SK-N-SH treated with all-trans-retinoic acid at 6 μM for 48 hours (cell line): Measurements from ENCODE around the gene PRDM8.

Experiments used
- ATAC-seq: fragments of 200-7000 bp; cut with Tn5 transposase; 3 replicates; pipeline ENCODE4 v1.9.1; 2020; ENCODE audit warnings: mild to moderate bottlenecking, moderate library complexity
- BACH2 ChIP-seq: fragments of 250-450 bp; sonication (Bioruptor Pico); IDR thresholded peaks from 2 replicates; pipeline ENCODE4 v1.9.0; 2021; ENCODE audit warnings: mild to moderate bottlenecking, borderline replicate concordance
- ESRRG ChIP-seq: fragments of 250-450 bp; sonication (Bioruptor Pico); IDR thresholded peaks from 2 replicates; pipeline ENCODE4 v1.6.1; 2021; ENCODE audit warnings: mild to moderate bottlenecking
- GLIS3 ChIP-seq: fragments of 250-450 bp; sonication (Bioruptor Pico); IDR thresholded peaks from 2 replicates; pipeline ENCODE4 v1.5.0; 2020; ENCODE audit warnings: mild to moderate bottlenecking, moderate library complexity
- PPARA ChIP-seq: fragments of 250-450 bp; sonication (Bioruptor Pico); IDR thresholded peaks from 2 replicates; pipeline ENCODE4 v1.5.0; 2020; ENCODE audit warnings: mild to moderate bottlenecking, borderline replicate concordance
- RARB ChIP-seq: fragments of 250-450 bp; sonication (Bioruptor Pico); IDR thresholded peaks from 2 replicates; pipeline ENCODE4 v1.8.0; 2021; ENCODE audit warnings: mild to moderate bottlenecking, moderate library complexity
- SNAI2 ChIP-seq: fragments of 250-450 bp; sonication (Bioruptor Pico); IDR thresholded peaks from 2 replicates; pipeline ENCODE4 v1.5.0; 2020; ENCODE audit warnings: mild to moderate bottlenecking, moderate library complexity
- TCF4 ChIP-seq: fragments of 250-450 bp; sonication (Bioruptor Pico); IDR thresholded peaks from 2 replicates; pipeline ENCODE4 v1.8.0; 2021; ENCODE audit warnings: mild to moderate bottlenecking, moderate library complexity, borderline replicate concordance
- TOX ChIP-seq: fragments of 250-450 bp; sonication (Bioruptor Pico); IDR thresholded peaks from 2 replicates; pipeline ENCODE4 v1.8.0; 2021; ENCODE audit warnings: mild to moderate bottlenecking, moderate library complexity, borderline replicate concordance
- ZFP30 ChIP-seq: fragments of 450-650 bp; formaldehyde crosslinking; IDR thresholded peaks from 2 replicates; pipeline ENCODE4 v1.5.0; 2022; ENCODE audit warnings: mild to moderate bottlenecking, moderate library complexity
- ZNF565 ChIP-seq: fragments of 450-650 bp; formaldehyde crosslinking; conservative IDR thresholded peaks from 2 replicates; pipeline ENCODE4 v1.5.0; 2020; ENCODE audit warnings: low read depth, mild to moderate bottlenecking, moderate library complexity
- ZNF70 ChIP-seq: fragments of 450-650 bp; formaldehyde crosslinking; IDR thresholded peaks from 2 replicates; pipeline ENCODE4 v1.5.0; 2020; ENCODE audit warnings: mild to moderate bottlenecking, moderate library complexity
- ZNF8 ChIP-seq: fragments of 450-650 bp; formaldehyde crosslinking; IDR thresholded peaks from 2 replicates; pipeline ENCODE4 v1.5.0; 2020; ENCODE audit warnings: mild to moderate bottlenecking, moderate library complexity
- TF ChIP-seq, protein P1 (sequence below): fragments of 250-450 bp; sonication (Bioruptor Pico); IDR thresholded peaks from 2 replicates; pipeline ENCODE4 v1.5.1; 2020; ENCODE audit warnings: low read depth, mild to moderate bottlenecking, moderate library complexity
- TF ChIP-seq, protein P2 (sequence below): fragments of 250-450 bp; sonication (Bioruptor Pico); IDR thresholded peaks from 2 replicates; pipeline ENCODE4 v1.5.0; 2020; ENCODE audit warnings: mild to moderate bottlenecking, moderate library complexity
- TF ChIP-seq, protein P3 (sequence below): fragments of 250-450 bp; sonication (Bioruptor Pico); IDR thresholded peaks from 2 replicates; pipeline ENCODE4 v1.5.1; 2021; ENCODE audit warnings: mild to moderate bottlenecking, moderate library complexity
- TF ChIP-seq, protein P4 (sequence below): fragments of 250-450 bp; sonication (Bioruptor Pico); IDR thresholded peaks from 2 replicates; pipeline ENCODE4 v1.8.0; 2021; ENCODE audit warnings: low read depth, mild to moderate bottlenecking, moderate library complexity, borderline replicate concordance
- TF ChIP-seq, protein P5 (sequence below): fragments of 250-450 bp; sonication (Bioruptor Pico); IDR thresholded peaks from 2 replicates; pipeline ENCODE4 v1.8.0; 2020; ENCODE audit warnings: mild to moderate bottlenecking, moderate library complexity, borderline replicate concordance

The PRDM8 gene

DNA sequence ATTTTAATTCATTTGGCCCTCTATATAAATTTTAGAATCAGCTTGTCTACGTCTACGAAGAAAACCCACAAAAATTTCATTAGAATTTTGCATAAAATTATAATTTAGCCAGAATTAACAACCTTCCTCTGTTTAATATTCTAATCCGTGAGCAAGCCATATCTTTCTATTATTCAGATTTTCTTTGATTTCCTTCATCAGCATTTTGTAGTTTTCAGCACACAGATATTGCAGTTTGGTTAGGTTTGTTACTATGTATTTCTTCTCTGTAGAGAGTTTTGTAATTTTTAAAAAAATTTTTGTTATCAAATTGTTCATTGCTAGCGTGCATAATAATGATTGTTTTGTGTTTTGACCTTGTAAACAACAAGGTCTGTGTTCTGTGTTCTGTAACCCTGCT is 34.9 kb upstream of the PRDM8 start:
- no peak for ATAC-seq
- no peak for TF ChIP-seq ZNF565 (CRISPR knock-in tag)
- TF ChIP-seq, protein P1, sequence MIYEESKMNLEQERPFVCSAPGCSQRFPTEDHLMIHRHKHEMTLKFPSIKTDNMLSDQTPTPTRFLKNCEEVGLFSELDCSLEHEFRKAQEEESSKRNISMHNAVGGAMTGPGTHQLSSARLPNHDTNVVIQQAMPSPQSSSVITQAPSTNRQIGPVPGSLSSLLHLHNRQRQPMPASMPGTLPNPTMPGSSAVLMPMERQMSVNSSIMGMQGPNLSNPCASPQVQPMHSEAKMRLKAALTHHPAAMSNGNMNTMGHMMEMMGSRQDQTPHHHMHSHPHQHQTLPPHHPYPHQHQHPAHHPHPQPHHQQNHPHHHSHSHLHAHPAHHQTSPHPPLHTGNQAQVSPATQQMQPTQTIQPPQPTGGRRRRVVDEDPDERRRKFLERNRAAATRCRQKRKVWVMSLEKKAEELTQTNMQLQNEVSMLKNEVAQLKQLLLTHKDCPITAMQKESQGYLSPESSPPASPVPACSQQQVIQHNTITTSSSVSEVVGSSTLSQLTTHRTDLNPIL (CRISPR knock-in tag), result no peak
- TF ChIP-seq ZFP30 (CRISPR knock-in tag), result no peak
- no peak for TF ChIP-seq TOX
- no peak for TF ChIP-seq GLIS3
- no peak for TF ChIP-seq BACH2 (CRISPR knock-in tag)
- no peak for TF ChIP-seq SNAI2 (CRISPR knock-in tag)
- TF ChIP-seq, protein P2, sequence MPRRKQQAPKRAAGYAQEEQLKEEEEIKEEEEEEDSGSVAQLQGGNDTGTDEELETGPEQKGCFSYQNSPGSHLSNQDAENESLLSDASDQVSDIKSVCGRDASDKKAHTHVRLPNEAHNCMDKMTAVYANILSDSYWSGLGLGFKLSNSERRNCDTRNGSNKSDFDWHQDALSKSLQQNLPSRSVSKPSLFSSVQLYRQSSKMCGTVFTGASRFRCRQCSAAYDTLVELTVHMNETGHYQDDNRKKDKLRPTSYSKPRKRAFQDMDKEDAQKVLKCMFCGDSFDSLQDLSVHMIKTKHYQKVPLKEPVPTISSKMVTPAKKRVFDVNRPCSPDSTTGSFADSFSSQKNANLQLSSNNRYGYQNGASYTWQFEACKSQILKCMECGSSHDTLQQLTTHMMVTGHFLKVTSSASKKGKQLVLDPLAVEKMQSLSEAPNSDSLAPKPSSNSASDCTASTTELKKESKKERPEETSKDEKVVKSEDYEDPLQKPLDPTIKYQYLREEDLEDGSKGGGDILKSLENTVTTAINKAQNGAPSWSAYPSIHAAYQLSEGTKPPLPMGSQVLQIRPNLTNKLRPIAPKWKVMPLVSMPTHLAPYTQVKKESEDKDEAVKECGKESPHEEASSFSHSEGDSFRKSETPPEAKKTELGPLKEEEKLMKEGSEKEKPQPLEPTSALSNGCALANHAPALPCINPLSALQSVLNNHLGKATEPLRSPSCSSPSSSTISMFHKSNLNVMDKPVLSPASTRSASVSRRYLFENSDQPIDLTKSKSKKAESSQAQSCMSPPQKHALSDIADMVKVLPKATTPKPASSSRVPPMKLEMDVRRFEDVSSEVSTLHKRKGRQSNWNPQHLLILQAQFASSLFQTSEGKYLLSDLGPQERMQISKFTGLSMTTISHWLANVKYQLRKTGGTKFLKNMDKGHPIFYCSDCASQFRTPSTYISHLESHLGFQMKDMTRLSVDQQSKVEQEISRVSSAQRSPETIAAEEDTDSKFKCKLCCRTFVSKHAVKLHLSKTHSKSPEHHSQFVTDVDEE (CRISPR knock-in tag), result no peak
- no peak for TF ChIP-seq RARB (CRISPR knock-in tag)
- TF ChIP-seq, protein P3, sequence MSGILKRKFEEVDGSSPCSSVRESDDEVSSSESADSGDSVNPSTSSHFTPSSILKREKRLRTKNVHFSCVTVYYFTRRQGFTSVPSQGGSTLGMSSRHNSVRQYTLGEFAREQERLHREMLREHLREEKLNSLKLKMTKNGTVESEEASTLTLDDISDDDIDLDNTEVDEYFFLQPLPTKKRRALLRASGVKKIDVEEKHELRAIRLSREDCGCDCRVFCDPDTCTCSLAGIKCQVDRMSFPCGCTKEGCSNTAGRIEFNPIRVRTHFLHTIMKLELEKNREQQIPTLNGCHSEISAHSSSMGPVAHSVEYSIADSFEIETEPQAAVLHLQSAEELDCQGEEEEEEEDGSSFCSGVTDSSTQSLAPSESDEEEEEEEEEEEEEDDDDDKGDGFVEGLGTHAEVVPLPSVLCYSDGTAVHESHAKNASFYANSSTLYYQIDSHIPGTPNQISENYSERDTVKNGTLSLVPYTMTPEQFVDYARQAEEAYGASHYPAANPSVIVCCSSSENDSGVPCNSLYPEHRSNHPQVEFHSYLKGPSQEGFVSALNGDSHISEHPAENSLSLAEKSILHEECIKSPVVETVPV (CRISPR knock-in tag), result no peak
- TF ChIP-seq ZNF8, result no peak
- TF ChIP-seq ESRRG (CRISPR knock-in tag), result no peak
- TF ChIP-seq, protein P4, sequence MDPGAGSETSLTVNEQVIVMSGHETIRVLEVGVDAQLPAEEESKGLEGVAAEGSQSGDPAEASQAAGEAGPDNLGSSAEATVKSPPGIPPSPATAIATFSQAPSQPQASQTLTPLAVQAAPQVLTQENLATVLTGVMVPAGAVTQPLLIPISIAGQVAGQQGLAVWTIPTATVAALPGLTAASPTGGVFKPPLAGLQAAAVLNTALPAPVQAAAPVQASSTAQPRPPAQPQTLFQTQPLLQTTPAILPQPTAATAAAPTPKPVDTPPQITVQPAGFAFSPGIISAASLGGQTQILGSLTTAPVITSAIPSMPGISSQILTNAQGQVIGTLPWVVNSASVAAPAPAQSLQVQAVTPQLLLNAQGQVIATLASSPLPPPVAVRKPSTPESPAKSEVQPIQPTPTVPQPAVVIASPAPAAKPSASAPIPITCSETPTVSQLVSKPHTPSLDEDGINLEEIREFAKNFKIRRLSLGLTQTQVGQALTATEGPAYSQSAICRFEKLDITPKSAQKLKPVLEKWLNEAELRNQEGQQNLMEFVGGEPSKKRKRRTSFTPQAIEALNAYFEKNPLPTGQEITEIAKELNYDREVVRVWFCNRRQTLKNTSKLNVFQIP (CRISPR knock-in tag), result no peak
- TF ChIP-seq TCF4, result no peak

DNA sequence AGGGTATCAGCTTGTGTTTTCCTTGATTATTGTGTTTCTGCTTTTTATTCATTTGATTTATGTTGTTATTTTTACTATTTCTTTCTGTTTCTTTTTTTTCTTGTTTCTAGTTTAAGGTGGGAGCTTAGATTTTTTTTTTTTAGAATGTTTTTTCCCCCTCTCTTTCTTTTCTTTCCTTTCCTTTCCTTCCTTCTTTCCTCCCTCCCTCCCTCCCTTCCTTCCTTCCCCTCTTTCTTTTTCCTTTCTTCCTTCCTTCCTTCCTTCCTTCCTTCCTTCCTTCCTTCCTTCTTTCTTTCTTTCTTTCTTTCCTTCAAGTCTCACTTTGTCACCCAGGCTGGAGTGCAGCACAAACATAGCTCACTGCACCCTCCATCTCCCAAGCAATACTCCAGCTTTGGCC is 31.4 kb upstream of the PRDM8 start:
- no peak for ATAC-seq
- TF ChIP-seq, protein P2 (CRISPR knock-in tag), result no peak
- no peak for TF ChIP-seq PPARA (CRISPR knock-in tag)
- no peak for TF ChIP-seq ESRRG (CRISPR knock-in tag)
- TF ChIP-seq, protein P5, sequence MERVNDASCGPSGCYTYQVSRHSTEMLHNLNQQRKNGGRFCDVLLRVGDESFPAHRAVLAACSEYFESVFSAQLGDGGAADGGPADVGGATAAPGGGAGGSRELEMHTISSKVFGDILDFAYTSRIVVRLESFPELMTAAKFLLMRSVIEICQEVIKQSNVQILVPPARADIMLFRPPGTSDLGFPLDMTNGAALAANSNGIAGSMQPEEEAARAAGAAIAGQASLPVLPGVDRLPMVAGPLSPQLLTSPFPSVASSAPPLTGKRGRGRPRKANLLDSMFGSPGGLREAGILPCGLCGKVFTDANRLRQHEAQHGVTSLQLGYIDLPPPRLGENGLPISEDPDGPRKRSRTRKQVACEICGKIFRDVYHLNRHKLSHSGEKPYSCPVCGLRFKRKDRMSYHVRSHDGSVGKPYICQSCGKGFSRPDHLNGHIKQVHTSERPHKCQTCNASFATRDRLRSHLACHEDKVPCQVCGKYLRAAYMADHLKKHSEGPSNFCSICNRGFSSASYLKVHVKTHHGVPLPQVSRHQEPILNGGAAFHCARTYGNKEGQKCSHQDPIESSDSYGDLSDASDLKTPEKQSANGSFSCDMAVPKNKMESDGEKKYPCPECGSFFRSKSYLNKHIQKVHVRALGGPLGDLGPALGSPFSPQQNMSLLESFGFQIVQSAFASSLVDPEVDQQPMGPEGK (CRISPR knock-in tag), result no peak
- TF ChIP-seq ZNF8, result no peak
- no peak for TF ChIP-seq GLIS3
- TF ChIP-seq, protein P1 (CRISPR knock-in tag), result no peak
- TF ChIP-seq ZNF70, result no peak
- no peak for TF ChIP-seq SNAI2 (CRISPR knock-in tag)
- TF ChIP-seq, protein P3 (CRISPR knock-in tag), result no peak
